ENCODE measurements around the gene CNTNAP2. TPM values are rescaled to one million over a fixed set of nuclear protein-coding genes. Genes with fewer than 3 reads are reported as not detected.

CNTNAP2 gene
- total and polyA plus RNA-seq, 9 of the 15 experiments (the other 6 are each of a cell fraction or from before 2014, with no cell fraction given): 0.04 to 0.62 (median 0.09) TPM; not detected in 4

- no peak for TF ChIP-seq MIER1 (IDR thresholded peaks at IDR 0.05; ENCODE audit: low read depth)
- no peak for TF ChIP-seq ZNF717 (CRISPR knock-in tag; IDR thresholded peaks at IDR 0.05)
These were observed 1941.5 kb downstream of the CNTNAP2 start (continued) for GRCh38 chr7:148058092-148058491.

GRCh38 chr7:148058753-148059152 lies 1942.2 kb downstream of the CNTNAP2 start:
- FAIRE-seq (no peak), ATAC-seq (no peak), DNase-seq (ENCODE audit: extremely low read depth in 1 of 4, low spot score in 3 of 4) (no peak)
- ChIA-PET CTCF (ENCODE audit: low intra/inter-chr PET ratio) (interaction anchor here (0.6 kb wide), 1 partner anchor 1056 kb away, joined by 4 read pairs; no protein-coding TSS in a partner anchor), POLR2A (no interaction called here)
- no TSS peak for BruUV-seq (replicated peaks)
- H3K4me2 ChIP-seq (ENCODE audit: insufficient read depth, low read length): no peak overlapping the region
- H2AFZ ChIP-seq (ENCODE audit: low read depth, low read length): no peak overlapping the region
- in situ Hi-C loops (cut with MboI): no loop called here
- H3K9me3 ChIP-seq (replicated peaks; ENCODE audit: control insufficient read depth, insufficient read depth, low read depth, low read length): no peaks in the 10 kb centered on the region
- no peaks in the 10 kb centered on the region for H3K36me3 ChIP-seq (ENCODE audit: control insufficient read depth, insufficient read depth, low read length)
- intact Hi-C loops (cut with micrococcal nuclease): no loop called here
- H3K27me3 ChIP-seq (ENCODE audit: control insufficient read depth in 2 of 2, insufficient read depth in 2 of 2, low read length in 2 of 2): no peaks in the 10 kb centered on the region
- H3K4me3 ChIP-seq: no peak overlapping the region
- H3K4me1 ChIP-seq (replicated peaks in 1 of 2; ENCODE audit: control insufficient read depth in 2 of 2, insufficient read depth in 2 of 2, low read length in 2 of 2): no peaks in the 10 kb centered on the region
- H3K27ac ChIP-seq (ENCODE audit: extremely low read depth, low read depth, low read length): no peak overlapping the region
- 2% methylated on average over 6 of the region's 6 CpGs for WGBS (ENCODE audit: insufficient coverage, low coverage, missing lambda C conversion rate)
- TF ChIP-seq ETS2 (tag; IDR thresholded peaks at IDR 0.05; ENCODE audit: borderline replicate concordance, poor library complexity, severe bottlenecking): no peak
- TF ChIP-seq CBFA2T2 (conservative IDR thresholded peaks at IDR 0.05): no peak
- TF ChIP-seq ZNF146 (CRISPR knock-in tag; IDR thresholded peaks at IDR 0.05; ENCODE audit: unreplicated experiment): no peak
- TF ChIP-seq ZZZ3 (IDR thresholded peaks at IDR 0.05): no peak
- no peak for TF ChIP-seq E2F3 (CRISPR knock-in tag; IDR thresholded peaks at IDR 0.05)
- no peak for TF ChIP-seq HCFC1 (IDR thresholded peaks at IDR 0.05; ENCODE audit: low read depth, low read length)
- TF ChIP-seq BRCA1 (IDR thresholded peaks at IDR 0.05): no peak
- TF ChIP-seq BRCA1 (CRISPR knock-in tag; IDR thresholded peaks at IDR 0.05): no peak
- no peak for TF ChIP-seq RHOXF2B (CRISPR knock-in tag; conservative IDR thresholded peaks at IDR 0.05)
- TF ChIP-seq HMG20A (CRISPR knock-in tag; conservative IDR thresholded peaks at IDR 0.05): no peak
- no peak for TF ChIP-seq HMGN3 (IDR thresholded peaks at IDR 0.05; ENCODE audit: borderline replicate concordance, extremely low read depth, insufficient read length, low read depth, low read length)
- TF ChIP-seq ZBTB33 (CRISPR knock-in tag; IDR thresholded peaks at IDR 0.05): no peak
- TF ChIP-seq PRDM10 (IDR thresholded peaks at IDR 0.05; ENCODE audit: partially characterized antibody): no peak
- no peak overlapping the region for H3K9ac ChIP-seq (ENCODE audit: insufficient read depth in 1 of 2, low read depth in 2 of 2, low read length in 2 of 2)
- H3K9me1 ChIP-seq (ENCODE audit: control insufficient read depth, insufficient read depth, low read length): no peaks in the 10 kb centered on the region
- H3K79me2 ChIP-seq (ENCODE audit: control insufficient read depth, insufficient read depth, low read length): no peaks in the 10 kb centered on the region
- no peaks in the 10 kb centered on the region for H4K20me1 ChIP-seq (replicated peaks; ENCODE audit: control insufficient read depth, insufficient read depth, low read length)
